HG02642 (cell line): ENCODE data around the gene HPDL.
"Not testable (repeated sequence)": the region's sequence is repeated elsewhere in the genome, so short reads cannot be mapped to it uniquely, and the experiment has no call there.

ENCODE experiments used
- ATAC-seq: cut with Tn5 transposase; IDR thresholded peaks from one replicate; pipeline ENCODE4 v1.9.1; 2021; ENCODE audit warnings: mild to moderate bottlenecking; ENCODE audit not compliant: unreplicated experiment, poor library complexity

HPDL gene

GRCh38 chr1:45326627-45327623 lies at the start of gene HPDL:
TSS of gene HPDL (plus strand) at chr1:45326895. CDS start at chr1:45327149, 254 bp downstream.
- ATAC-seq: no peak

- ATAC-seq: no peak
Measured at GRCh38 chr1:45282351-45282750, 44.3 kb upstream of the HPDL start.

- not testable (repeated sequence) for ATAC-seq
Measured at GRCh38 chr1:45284858-45285257, 41.8 kb upstream of the HPDL start.

- not testable (repeated sequence) for ATAC-seq
Measured at GRCh38 chr1:45286521-45286920, 40.2 kb upstream of the HPDL start.

GRCh38 chr1:45291002-45291401 lies 35.7 kb upstream of the HPDL start:
- not testable (repeated sequence) for ATAC-seq

GRCh38 chr1:45291716-45292115 lies 35.0 kb upstream of the HPDL start:
- ATAC-seq: no peak

GRCh38 chr1:45297666-45298356 lies 28.9 kb upstream of the HPDL start:
- no peak for ATAC-seq

GRCh38 chr1:45299296-45299695 lies 27.4 kb upstream of the HPDL start:
- ATAC-seq: no peak

GRCh38 chr1:45299981-45300668 lies 26.6 kb upstream of the HPDL start:
- no peak for ATAC-seq

GRCh38 chr1:45300669-45300997 lies 26.1 kb upstream of the HPDL start:
- no peak for ATAC-seq

GRCh38 chr1:45302505-45303150 lies 24.1 kb upstream of the HPDL start:
- ATAC-seq: no peak

GRCh38 chr1:45303520-45304310 lies 23.0 kb upstream of the HPDL start:
- ATAC-seq: peak; percentile 75

- peak; percentile 0 for ATAC-seq
Measured at GRCh38 chr1:45304311-45305081, 22.2 kb upstream of the HPDL start.

GRCh38 chr1:45305231-45305630 lies 21.5 kb upstream of the HPDL start:
- ATAC-seq: no peak

GRCh38 chr1:45306319-45306718 lies 20.4 kb upstream of the HPDL start:
- ATAC-seq: no peak

GRCh38 chr1:45306905-45307304 lies 19.8 kb upstream of the HPDL start:
- ATAC-seq: no peak

- no peak for ATAC-seq
Measured at GRCh38 chr1:45314266-45314665, 12.4 kb upstream of the HPDL start.

- ATAC-seq: no peak
Measured at GRCh38 chr1:45317166-45317565, 9.5 kb upstream of the HPDL start.

- no peak for ATAC-seq
Measured at GRCh38 chr1:45319761-45320160, 6.9 kb upstream of the HPDL start.
